ENCODE data around the gene RAP1GAP2. TPM values are rescaled to one million over a fixed set of nuclear protein-coding genes. Genes with fewer than 3 reads are reported as not detected.

RAP1GAP2 gene
- total RNA-seq, 2 experiments from 2014 or later: 0.64 to 0.86 TPM

DNA sequence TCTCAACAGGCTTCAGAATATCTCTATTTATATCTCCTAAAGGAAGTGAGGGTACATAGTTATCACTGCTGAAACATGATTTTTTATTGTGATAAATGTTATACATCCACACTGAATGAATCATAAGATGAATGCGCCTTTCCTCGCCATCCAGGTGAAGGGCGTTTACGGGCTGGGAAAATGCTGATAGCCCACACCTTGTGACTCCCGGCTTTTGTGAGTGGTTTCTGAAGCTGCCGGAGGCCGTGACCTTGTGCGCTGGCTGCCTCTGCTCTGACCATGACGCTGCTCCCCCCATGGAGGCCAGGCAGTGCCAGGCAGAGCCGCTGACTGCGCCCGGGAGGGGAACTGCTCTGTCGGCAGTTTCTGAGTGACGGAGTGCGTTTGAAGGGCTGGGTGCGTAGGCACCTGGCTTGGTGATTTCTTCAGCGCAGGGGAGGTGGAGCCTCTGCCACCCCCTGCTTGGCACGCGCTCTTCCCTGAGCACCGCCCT, 97.2 kb downstream of the RAP1GAP2 start:
- Mint-ChIP-seq H3K36me3 (ENCODE audit: low read depth) (no peaks in the 10 kb centered on the region), H3K4me3 (no peak overlapping the region), H3K27ac (no peak overlapping the region), H3K9me3 (ENCODE audit: low read depth) (no peaks in the 10 kb centered on the region), H3K27me3 (no peaks in the 10 kb centered on the region), H3K4me1 (peaks cover 7% of the 10 kb centered on the region)
- DNase-seq (no peak), ATAC-seq (no peak)
- ChIA-PET CTCF (no interaction called here), POLR2A (no interaction called here)
- intact Hi-C loops (cut with DNase I, micrococcal nuclease): no loop called here

DNA sequence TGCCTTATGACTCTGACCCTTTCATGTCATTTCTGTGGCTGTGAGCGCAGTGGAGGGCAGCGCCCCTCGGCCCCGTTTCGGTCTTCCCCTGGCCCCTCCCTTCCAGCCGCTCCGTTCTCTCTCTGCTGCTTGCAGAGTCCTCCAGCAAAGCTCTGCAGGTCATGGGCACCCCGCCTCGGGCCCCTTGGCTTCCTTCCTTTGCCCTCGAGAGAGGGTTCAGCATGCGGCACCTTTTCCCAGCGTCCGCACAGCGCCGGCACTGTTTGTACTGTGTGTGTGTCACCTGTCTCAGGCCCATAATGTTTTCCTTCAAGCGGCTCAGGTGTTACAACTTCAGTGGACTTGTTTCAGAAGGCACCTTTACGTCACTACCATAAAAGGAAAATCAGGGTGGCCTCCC, 98.5 kb downstream of the RAP1GAP2 start:
- ChIA-PET POLR2A (no interaction called here), CTCF (interaction anchor here (0.6 to 0.8 kb wide), 2 partner anchors 66 to 179 kb away, joined by 4 read pairs; no protein-coding TSS in a partner anchor)
- intact Hi-C loops (cut with DNase I, micrococcal nuclease): no loop called here
- Mint-ChIP-seq H3K4me1 (peaks cover 7% of the 10 kb centered on the region), H3K9me3 (ENCODE audit: low read depth) (no peaks in the 10 kb centered on the region), H3K4me3 (no peak overlapping the region), H3K27me3 (no peaks in the 10 kb centered on the region), H3K27ac (no peak overlapping the region), H3K36me3 (ENCODE audit: low read depth) (no peaks in the 10 kb centered on the region)
- ATAC-seq: no peak
- DNase-seq: no peak

DNA sequence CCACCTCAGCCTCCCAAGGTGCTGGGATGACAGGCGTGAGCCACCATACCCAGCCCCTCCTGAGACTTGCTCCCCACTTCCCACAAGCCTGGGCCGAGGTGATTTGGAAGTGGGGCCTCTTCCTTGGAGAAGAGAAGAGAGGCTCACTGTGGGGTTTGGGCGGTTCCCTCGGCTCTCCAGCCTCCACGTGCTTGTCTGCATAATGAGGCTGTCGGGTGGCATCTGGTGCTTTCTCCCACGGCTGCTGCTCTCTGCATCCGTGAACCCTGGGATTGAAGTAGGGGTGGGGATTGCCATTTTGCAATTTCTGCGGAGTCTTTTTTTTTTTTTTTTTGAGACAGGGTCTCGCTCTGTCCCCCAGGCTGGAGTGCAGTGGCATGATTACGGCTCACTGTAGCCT, 101.4 kb downstream of the RAP1GAP2 start:
- Mint-ChIP-seq H3K4me1 (peaks cover 3% of the 10 kb centered on the region), H3K27me3 (no peaks in the 10 kb centered on the region), H3K9me3 (ENCODE audit: low read depth) (no peaks in the 10 kb centered on the region), H3K4me3 (no peak overlapping the region), H3K27ac (no peak overlapping the region), H3K36me3 (ENCODE audit: low read depth) (no peaks in the 10 kb centered on the region)
- DNase-seq (no peak), ATAC-seq (no peak)
- POLR2A ChIA-PET: no interaction called here
- CTCF ChIA-PET: no interaction called here
- intact Hi-C loops (cut with DNase I, micrococcal nuclease): no loop called here

DNA sequence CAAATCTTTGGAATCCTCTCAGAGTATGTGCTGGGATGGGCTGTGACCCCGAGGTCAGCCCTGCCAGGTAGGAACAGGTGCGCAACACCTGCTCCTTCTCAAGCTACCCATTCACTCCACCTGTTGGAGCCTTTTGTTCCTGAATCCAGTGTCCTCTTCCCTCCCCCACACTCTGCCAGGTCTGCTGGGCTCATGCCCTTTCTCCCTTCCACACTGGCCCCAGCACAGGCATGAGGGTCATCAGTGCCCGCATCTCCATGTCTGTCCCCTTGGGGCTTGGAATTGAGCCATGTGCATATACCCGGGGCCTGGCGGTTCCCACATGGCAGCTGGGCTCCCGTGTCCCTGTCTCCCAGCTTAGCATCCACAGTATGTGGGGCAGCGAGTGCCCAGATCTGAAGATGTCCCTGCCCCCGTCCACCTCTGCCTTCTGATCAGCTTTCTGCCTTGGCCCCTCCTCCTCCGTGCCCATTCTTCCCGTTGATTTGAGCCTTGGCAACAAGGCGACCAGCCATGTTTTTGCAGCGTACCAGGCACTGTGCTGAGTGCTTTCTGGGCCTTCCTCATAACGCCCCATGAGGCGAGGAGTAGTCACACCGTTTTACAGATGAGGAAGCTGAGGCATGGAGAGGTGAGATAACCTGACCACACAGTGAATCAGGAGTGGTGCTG, 102.2 kb downstream of the RAP1GAP2 start:
- no peaks in the 10 kb centered on the region for H3K27me3 Mint-ChIP-seq
- H3K36me3 Mint-ChIP-seq (ENCODE audit: low read depth): no peaks in the 10 kb centered on the region
- no peaks in the 10 kb centered on the region for H3K4me1 Mint-ChIP-seq
- intact Hi-C loops (cut with DNase I, micrococcal nuclease): no loop called here
- no peak overlapping the region for H3K4me3 Mint-ChIP-seq
- DNase-seq (no peak), ATAC-seq (no peak)
- POLR2A ChIA-PET: no interaction called here
- no peaks in the 10 kb centered on the region for H3K9me3 Mint-ChIP-seq (ENCODE audit: low read depth)
- CTCF ChIA-PET: interaction anchor here (0.9 to 1.1 kb wide), 2 partner anchors 8 to 49 kb away, joined by 3 to 4 read pairs; no protein-coding TSS in a partner anchor
- H3K27ac Mint-ChIP-seq: no peak overlapping the region

DNA sequence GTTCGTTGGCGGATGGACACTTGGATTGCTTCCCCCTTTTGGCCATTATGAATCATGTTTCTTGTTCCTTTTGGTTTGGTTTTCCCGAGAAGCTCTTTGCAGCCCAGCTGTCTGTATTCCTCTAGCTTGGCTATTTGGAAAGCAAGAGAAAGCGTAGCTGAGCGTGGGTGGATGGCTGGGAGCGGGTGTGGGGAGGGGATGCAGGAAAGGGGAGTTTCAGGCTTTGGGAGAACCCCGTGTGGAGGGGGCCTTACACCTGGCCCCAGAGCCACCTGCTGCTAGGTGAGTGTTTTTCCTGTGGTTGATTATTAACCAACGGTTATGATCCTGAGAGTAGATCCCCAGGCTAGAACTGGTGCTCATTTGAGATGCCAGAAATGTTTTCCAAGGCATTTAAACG, 103.7 kb downstream of the RAP1GAP2 start:
- no peak overlapping the region for H3K4me3 Mint-ChIP-seq
- intact Hi-C loops (cut with DNase I, micrococcal nuclease): no loop called here
- no peak for ATAC-seq
- H3K9me3 Mint-ChIP-seq (ENCODE audit: low read depth): no peaks in the 10 kb centered on the region
- no peak overlapping the region for H3K27ac Mint-ChIP-seq
- no peaks in the 10 kb centered on the region for H3K27me3 Mint-ChIP-seq
- ChIA-PET POLR2A (no interaction called here), CTCF (no interaction called here)
- no peaks in the 10 kb centered on the region for H3K36me3 Mint-ChIP-seq (ENCODE audit: low read depth)
- DNase-seq: no peak
- no peaks in the 10 kb centered on the region for H3K4me1 Mint-ChIP-seq

DNA sequence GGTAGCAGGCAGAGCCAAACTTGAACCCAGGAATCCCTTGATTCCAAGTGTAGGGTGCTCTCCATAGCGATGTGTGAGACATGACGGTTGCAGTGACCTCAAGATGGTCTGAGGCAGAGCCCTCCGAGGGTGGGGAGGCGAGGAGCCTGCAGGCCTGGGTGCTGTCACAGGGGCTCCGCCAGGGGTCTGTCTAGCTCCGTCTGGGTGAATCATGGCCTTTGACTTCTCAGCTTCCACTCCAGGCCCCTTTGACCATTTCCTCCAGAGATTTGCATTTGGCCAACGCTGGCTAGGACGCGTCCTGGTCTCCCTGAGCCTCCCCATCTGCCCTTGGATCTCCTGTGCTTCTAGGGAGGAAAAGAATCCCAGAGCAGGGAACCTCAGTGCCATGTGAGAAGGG, 104.6 kb downstream of the RAP1GAP2 start:
- DNase-seq: no peak
- no peak for ATAC-seq
- CTCF ChIA-PET: interaction anchor here (0.6 kb wide), 1 partner anchor 72 kb away, joined by 4 read pairs; no protein-coding TSS in a partner anchor
- Mint-ChIP-seq H3K9me3 (ENCODE audit: low read depth) (no peaks in the 10 kb centered on the region), H3K4me3 (no peak overlapping the region), H3K4me1 (no peaks in the 10 kb centered on the region), H3K36me3 (ENCODE audit: low read depth) (peaks cover 7% of the 10 kb centered on the region), H3K27ac (no peak overlapping the region), H3K27me3 (no peaks in the 10 kb centered on the region)
- intact Hi-C loops (cut with DNase I, micrococcal nuclease): no loop called here
- POLR2A ChIA-PET: no interaction called here

DNA sequence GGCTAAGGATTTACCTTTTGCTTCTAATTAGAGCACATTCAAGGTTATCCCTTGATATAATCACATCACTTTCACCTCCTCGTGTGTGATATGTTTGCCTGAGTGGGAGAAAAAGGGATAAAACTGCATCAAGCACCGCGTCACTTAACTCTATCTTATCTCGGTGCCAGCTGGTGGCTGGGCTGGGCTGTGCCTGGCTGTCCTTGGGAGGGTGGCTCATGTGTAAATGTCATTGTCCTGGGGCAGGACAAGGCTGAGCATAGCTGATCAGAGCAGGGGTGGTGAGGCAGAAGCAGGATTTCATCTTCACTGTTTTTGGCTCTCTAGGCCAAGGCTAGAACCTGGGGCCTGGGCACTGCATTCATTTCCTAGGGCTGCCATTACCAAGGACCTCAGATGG, 105.3 kb downstream of the RAP1GAP2 start:
- intact Hi-C loops (cut with DNase I, micrococcal nuclease): no loop called here
- Mint-ChIP-seq H3K4me1 (peaks cover 3% of the 10 kb centered on the region), H3K9me3 (ENCODE audit: low read depth) (no peaks in the 10 kb centered on the region), H3K27me3 (no peaks in the 10 kb centered on the region), H3K4me3 (no peak overlapping the region), H3K36me3 (ENCODE audit: low read depth) (peaks cover 10% of the 10 kb centered on the region), H3K27ac (no peak overlapping the region)
- POLR2A ChIA-PET: no interaction called here
- DNase-seq (no peak), ATAC-seq (no peak)
- CTCF ChIA-PET: no interaction called here

DNA sequence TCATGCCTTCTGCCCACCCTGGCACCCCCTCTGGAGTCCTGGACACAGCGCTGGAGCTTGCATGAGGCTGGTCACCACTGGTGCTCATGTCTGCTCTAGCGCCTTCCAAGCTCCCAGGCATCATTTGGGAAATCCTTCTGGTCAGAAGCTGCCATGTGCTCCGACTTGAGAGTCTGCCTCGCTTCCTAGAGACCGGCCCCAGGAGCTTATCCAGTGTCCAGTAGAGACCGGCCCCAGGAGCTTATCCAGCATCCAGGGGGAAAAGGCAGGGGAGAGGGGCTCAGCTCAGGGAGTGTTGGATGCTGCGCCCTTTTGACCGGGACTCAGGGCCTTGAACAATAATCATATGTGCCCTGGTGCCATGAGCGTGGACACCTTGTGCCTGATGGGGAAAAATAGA, 106.3 kb downstream of the RAP1GAP2 start:
- ChIA-PET CTCF (interaction anchor here (0.6 kb wide), 1 partner anchor 175 kb away, joined by 4 read pairs; no protein-coding TSS in a partner anchor), POLR2A (no interaction called here)
- ATAC-seq (no peak), DNase-seq (no peak)
- intact Hi-C loops (cut with DNase I, micrococcal nuclease): no loop called here
- Mint-ChIP-seq H3K9me3 (ENCODE audit: low read depth) (peaks cover 7% of the 10 kb centered on the region), H3K4me1 (peaks cover 12% of the 10 kb centered on the region), H3K27ac (no peak overlapping the region), H3K4me3 (no peak overlapping the region), H3K36me3 (ENCODE audit: low read depth) (peaks cover 20% of the 10 kb centered on the region), H3K27me3 (no peaks in the 10 kb centered on the region)

DNA sequence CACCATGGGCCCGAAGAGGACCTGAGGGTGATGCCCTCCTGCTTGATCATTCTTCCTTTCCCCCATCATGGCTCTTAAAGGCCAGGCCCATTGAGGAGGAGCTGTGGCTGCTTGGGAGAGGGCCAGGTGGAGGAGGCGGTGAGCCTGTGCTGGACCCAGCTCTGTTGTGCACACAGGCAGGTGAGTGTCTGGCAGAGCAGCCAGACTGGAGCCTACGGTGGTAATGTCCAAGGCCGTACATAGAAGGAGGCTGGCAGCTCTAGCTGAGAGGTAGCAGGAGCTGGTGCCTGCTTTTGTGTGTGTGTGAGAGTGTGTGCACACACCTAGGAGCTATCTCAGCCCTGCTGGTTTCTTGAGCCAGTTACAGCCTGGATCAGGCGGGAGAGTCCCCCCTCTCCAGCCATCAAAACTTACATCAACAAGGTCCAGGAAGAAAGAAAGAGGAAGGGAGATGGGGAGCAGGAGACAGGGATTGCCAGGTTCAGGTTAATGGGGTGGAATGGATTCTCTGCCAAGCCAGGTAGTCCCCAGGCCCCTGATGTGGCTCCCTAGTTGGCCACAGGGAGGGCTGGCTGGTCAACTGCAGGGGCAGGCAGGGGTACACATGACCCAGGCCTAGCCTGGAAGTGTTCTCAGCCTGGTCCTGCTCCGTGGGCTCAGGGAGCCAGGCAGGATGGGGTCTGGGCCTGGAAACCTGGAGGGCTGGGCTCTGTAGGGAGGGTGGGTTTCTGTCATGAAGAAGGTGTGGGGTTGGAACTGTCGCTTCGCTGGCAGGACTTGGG, 107.1 kb downstream of the RAP1GAP2 start:
- Mint-ChIP-seq H3K4me1 (peaks cover 13% of the 10 kb centered on the region), H3K27me3 (no peaks in the 10 kb centered on the region), H3K4me3 (no peak overlapping the region), H3K27ac (no peak overlapping the region), H3K36me3 (ENCODE audit: low read depth) (peaks cover 27% of the 10 kb centered on the region), H3K9me3 (ENCODE audit: low read depth) (peaks cover 7% of the 10 kb centered on the region)
- POLR2A ChIA-PET: no interaction called here
- ATAC-seq (no peak), DNase-seq (no peak)
- CTCF ChIA-PET: interaction anchor here (0.6 kb wide), 1 partner anchor 1120 kb away, joined by 4 read pairs; no protein-coding TSS in a partner anchor
- intact Hi-C loops (cut with DNase I, micrococcal nuclease): no loop called here

DNA sequence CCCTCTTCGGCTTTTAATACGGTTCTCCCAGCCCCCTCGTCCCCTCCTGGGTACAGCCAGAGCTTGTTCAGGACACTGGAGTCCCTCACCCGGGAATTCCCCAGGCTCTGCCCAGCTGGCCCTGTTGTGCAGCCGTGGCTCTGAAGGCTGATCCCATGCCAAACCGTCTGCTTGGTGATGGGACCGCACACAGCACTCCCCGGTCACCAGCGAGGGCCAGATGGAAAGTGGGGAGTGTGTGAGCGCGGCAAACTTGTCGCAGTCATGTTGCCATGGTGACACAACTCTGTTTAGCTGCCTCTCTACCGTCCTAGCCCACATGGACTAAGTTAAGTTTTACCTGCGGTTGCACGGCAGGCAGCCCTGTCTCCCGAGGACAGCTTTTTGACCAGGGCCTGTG, 107.9 kb downstream of the RAP1GAP2 start:
- Mint-ChIP-seq H3K9me3 (ENCODE audit: low read depth) (peaks cover 7% of the 10 kb centered on the region), H3K4me3 (no peak overlapping the region), H3K27me3 (no peaks in the 10 kb centered on the region), H3K4me1 (peaks cover 14% of the 10 kb centered on the region), H3K36me3 (ENCODE audit: low read depth) (peaks cover 28% of the 10 kb centered on the region), H3K27ac (no peak overlapping the region)
- ChIA-PET POLR2A (no interaction called here), CTCF (no interaction called here)
- no peak for ATAC-seq
- intact Hi-C loops (cut with DNase I, micrococcal nuclease): no loop called here
- no peak for DNase-seq

DNA sequence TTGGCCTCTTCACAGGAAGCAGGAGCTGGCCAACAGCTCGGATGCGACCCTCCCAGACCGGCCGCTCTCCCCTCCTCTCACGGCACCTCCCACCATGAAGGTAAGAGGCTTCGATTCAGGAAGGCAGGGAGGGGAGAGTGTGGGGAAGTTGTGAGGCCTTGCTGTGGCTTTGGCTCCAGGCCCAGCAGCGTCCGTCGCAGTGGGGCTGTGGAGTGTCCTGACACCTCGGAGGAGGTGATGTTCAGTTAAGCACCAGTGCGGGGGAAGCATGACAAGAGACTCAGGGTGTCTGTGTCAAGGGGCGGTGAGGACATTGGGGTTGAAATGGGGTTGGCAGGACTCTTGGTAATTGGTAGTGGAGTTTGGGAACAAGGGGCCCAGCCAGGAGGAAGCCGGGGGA, 109.0 kb downstream of the RAP1GAP2 start:
- Mint-ChIP-seq H3K9me3 (ENCODE audit: low read depth) (peaks cover 7% of the 10 kb centered on the region), H3K27me3 (no peaks in the 10 kb centered on the region), H3K4me3 (no peak overlapping the region), H3K36me3 (ENCODE audit: low read depth) (peaks cover 30% of the 10 kb centered on the region), H3K4me1 (peaks cover 20% of the 10 kb centered on the region), H3K27ac (no peak overlapping the region)
- ChIA-PET CTCF (no interaction called here), POLR2A (no interaction called here)
- intact Hi-C loops (cut with DNase I, micrococcal nuclease): no loop called here
- ATAC-seq (no peak), DNase-seq (no peak)

Data from activated CD4-positive, alpha-beta T cell treated with anti-CD3 and anti-CD28 coated beads for 36 hours (primary cell).